AG04450 (cell line): ENCODE measurements around the gene TTC22. TPM values are rescaled to one million over a fixed set of nuclear protein-coding genes. Genes with fewer than 3 reads are reported as not detected.
A peak's percentile ranks its signal among the peaks of the same experiment; 100 is the strongest.

Source experiments
- CTCF ChIA-PET: fragments of 300-600, 350-600 bp; formaldehyde crosslinking; extraction: SDS; loops from one replicate; lab custom pipeline; 2022; ENCODE audit warnings: antibody characterized with exemption, inconsistent platforms; lab: Charles Lee
- POLR2A ChIA-PET: fragments of 350-600 bp; formaldehyde crosslinking; extraction: SDS; loops from one replicate; lab custom pipeline; 2021; ENCODE audit warnings: antibody characterized with exemption, inconsistent platforms; lab: Yijun Ruan, JAX
- DNase-seq: peaks from one replicate; pipeline ENCODE4 v3.0.0-alpha.2; 2011; ENCODE audit warnings: low read depth, low spot score
- H3K27ac ChIP-seq: one replicate; pipeline ENCODE4 v1.5.1; 2012; ENCODE audit warnings: low read depth, low read length, control low read depth
- H3K27me3 ChIP-seq: one replicate; pipeline ENCODE4 v1.6.0; 2012; ENCODE audit warnings: low read length; ENCODE audit not compliant: control insufficient read depth, insufficient read depth
- H3K4me3 ChIP-seq: 2 replicates; pipeline ENCODE4 v1.5.1; 2011; ENCODE audit warnings: mild to moderate bottlenecking, low read depth, low read length, control low read depth
- H3K9me3 ChIP-seq: 2 replicates; pipeline ENCODE4 v1.5.1; 2012; ENCODE audit warnings: low read length; ENCODE audit not compliant: control insufficient read depth, insufficient read depth
- CTCF ChIP-seq: IDR thresholded peaks from 2 replicates; pipeline ENCODE4 v1.5.1; 2011; ENCODE audit warnings: low read depth, low read length, control low read depth, inconsistent platforms
- polyA plus RNA-seq: library from polyadenylated mRNA; depleted of rRNA; stranded (reverse); fragments of >200 nt; gene quantifications from 2 replicates; pipeline ENCODE4 v1.2.3, GENCODE V29; 2011

Gene TTC22
- polyA plus RNA-seq, 1 experiment: not detected

DNA sequence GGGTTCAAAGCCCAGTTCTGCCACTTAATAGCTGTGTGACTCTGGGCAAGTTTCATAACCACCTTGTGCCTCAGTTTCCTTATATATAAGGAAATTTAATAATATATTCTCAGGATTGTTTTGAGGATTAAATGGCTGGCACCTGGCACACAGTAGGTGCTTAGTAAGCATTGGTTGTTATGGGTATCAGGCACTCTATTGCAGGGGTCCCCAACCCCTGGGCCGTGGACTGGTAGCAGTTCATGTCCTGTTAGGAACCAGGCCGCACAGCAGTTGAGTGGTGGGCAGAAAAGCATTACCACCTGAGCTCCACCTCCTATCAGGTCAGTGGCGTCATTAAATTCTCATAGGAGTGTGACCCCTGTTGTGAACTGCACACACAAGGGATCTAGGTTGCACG is 55.3 kb downstream of the TTC22 start:
- H3K9me3 ChIP-seq: no peaks in the 10 kb centered on the region
- no peak overlapping the region for H3K4me3 ChIP-seq
- DNase-seq: no peak
- no peak for TF ChIP-seq CTCF
- ChIA-PET POLR2A (no interaction called here), CTCF (no interaction called here)
- H3K27ac ChIP-seq: no peak overlapping the region
- peaks cover 11% of the 10 kb centered on the region for H3K27me3 ChIP-seq

DNA sequence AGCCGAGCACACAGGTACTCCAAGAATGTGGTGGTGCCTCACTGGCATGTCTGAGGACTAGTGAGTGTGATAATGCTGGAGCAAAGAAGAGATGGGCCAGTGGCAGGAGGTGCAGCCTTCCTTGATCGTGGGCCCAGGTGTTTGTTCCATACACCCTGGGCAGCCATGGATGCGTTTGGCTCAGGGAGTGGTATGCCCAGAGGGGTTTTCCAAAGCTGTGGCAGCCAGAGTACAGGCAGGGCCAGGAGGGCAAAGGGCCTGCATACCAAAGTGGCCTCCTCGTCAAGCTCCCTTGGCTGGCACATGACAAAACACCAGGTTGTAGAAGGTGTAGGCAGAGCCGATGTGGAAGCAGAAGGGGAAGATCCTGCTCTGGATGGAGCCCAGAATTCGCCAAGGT is 55.8 kb downstream of the TTC22 start:
- ChIA-PET POLR2A (no interaction called here), CTCF (no interaction called here)
- no peak for TF ChIP-seq CTCF
- Histone ChIP-seq H3K4me3 (no peak overlapping the region), H3K27me3 (peaks cover 8% of the 10 kb centered on the region), H3K27ac (no peak overlapping the region), H3K9me3 (no peaks in the 10 kb centered on the region)
- no peak for DNase-seq

- peaks cover 5% of the 10 kb centered on the region for H3K27me3 ChIP-seq
- no peaks in the 10 kb centered on the region for H3K9me3 ChIP-seq
- ChIA-PET POLR2A (no interaction called here), CTCF (no interaction called here)
- H3K27ac ChIP-seq: no peak overlapping the region
- H3K4me3 ChIP-seq: no peak overlapping the region
- DNase-seq: no peak
- TF ChIP-seq CTCF: no peak
Measured at GRCh38 chr1:54744696-54745095, 56.4 kb downstream of the TTC22 start.

GRCh38 chr1:54743416-54744226 is 57.5 kb downstream of the TTC22 start:
- POLR2A ChIA-PET: no interaction called here
- DNase-seq: no peak
- peaks cover 3% of the 10 kb centered on the region for H3K27me3 ChIP-seq
- no peak for TF ChIP-seq CTCF
- no peak overlapping the region for H3K27ac ChIP-seq
- CTCF ChIA-PET: no interaction called here
- no peak overlapping the region for H3K4me3 ChIP-seq
- H3K9me3 ChIP-seq: no peaks in the 10 kb centered on the region

GRCh38 chr1:54742282-54742681 is 58.8 kb downstream of the TTC22 start:
- H3K27ac ChIP-seq: peak overlapping the region; percentile 21
- CTCF ChIA-PET: no interaction called here

More at GRCh38 chr1:54742282-54742681, 58.8 kb downstream of the TTC22 start:
- POLR2A ChIA-PET: interaction anchor here (0.6 kb wide), 1 partner anchor 27 kb away, joined by 3 read pairs; the partner anchor contains the start of gene TTC4
- Histone ChIP-seq H3K27me3 (no peaks in the 10 kb centered on the region), H3K9me3 (no peaks in the 10 kb centered on the region), H3K4me3 (no peak overlapping the region)
- TF ChIP-seq CTCF: no peak
- DNase-seq: no peak
